ENCODE measurements around the gene TMEM158.

The TMEM158 gene

DNA sequence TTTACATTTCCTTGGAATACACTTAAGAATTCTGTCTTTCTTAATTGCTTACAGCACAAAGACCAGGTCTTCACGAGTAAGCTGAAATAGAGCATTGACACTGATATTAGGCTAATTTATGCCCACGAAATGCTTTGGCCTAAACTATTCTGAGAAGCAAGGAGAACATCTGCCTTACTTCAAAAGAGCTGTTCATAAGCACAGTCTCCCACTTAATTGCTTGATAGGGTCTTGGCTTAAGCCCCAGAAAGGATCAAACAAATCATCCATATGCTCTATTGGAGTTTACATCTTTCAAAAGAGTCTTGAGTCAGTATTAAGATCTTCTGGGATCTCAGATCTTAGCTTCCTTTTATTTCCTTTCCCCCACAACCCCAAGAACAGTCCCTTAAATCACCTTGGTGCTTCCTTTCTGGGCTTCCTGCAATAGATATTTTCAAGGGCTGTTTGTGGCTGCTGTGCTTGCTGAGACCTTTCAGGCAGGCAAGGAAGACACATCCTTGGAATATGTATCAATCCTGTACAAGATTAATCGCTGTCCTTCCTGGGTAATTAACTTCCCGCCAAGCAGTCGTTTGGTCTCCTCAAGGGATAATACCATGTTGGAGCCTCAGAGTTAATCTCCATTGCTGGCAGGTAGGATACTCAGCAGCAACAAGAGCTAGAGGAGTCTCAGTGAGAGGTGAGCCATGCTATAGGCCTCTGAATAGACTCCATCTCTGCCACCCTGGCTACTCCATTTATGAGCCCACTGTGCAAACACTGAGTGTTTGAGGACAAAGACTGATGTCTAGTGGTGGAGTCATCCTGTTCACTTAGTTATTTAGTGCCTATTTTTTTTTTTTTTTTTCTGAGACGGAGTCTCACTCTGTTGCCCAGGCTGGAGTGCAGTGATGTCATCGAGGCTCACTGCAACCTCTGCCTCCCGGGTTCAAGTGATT, 37.1 kb downstream of the TMEM158 start:
- Histone ChIP-seq H3K27me3 (ENCODE audit: control insufficient read depth, insufficient read depth, low read length) (no peaks in the 10 kb centered on the region), H3K36me3 (ENCODE audit: control insufficient read depth, insufficient read depth, low read length) (no peaks in the 10 kb centered on the region), H3K9ac (ENCODE audit: low read length) (no peak overlapping the region), H3K4me3 (ENCODE audit: low read length) (no peak overlapping the region), H3K4me1 (ENCODE audit: control insufficient read depth, insufficient read depth, low read length) (peaks cover 6% of the 10 kb centered on the region), H3K27ac (ENCODE audit: low read depth, low read length) (no peak overlapping the region)

- Histone ChIP-seq H3K36me3 (ENCODE audit: control insufficient read depth, insufficient read depth, low read length) (no peaks in the 10 kb centered on the region), H3K4me1 (ENCODE audit: control insufficient read depth, insufficient read depth, low read length) (peaks cover 8% of the 10 kb centered on the region), H3K9ac (ENCODE audit: low read length) (no peak overlapping the region), H3K4me3 (ENCODE audit: low read length) (no peak overlapping the region), H3K27ac (ENCODE audit: low read depth, low read length) (no peak overlapping the region), H3K27me3 (ENCODE audit: control insufficient read depth, insufficient read depth, low read length) (no peaks in the 10 kb centered on the region)
These were observed 38.4 kb downstream of the TMEM158 start for GRCh38 chr3:45187694-45188141.

GRCh38 chr3:45186871-45187270, 39.2 kb downstream of the TMEM158 start:
- H3K4me1 ChIP-seq (ENCODE audit: control insufficient read depth, insufficient read depth, low read length): peaks cover 9% of the 10 kb centered on the region
- H3K9ac ChIP-seq (ENCODE audit: low read length): no peak overlapping the region
- no peak overlapping the region for H3K4me3 ChIP-seq (ENCODE audit: low read length)
- H3K36me3 ChIP-seq (ENCODE audit: control insufficient read depth, insufficient read depth, low read length): no peaks in the 10 kb centered on the region
- H3K27me3 ChIP-seq (ENCODE audit: control insufficient read depth, insufficient read depth, low read length): no peaks in the 10 kb centered on the region
- no peak overlapping the region for H3K27ac ChIP-seq (ENCODE audit: low read depth, low read length)

DNA sequence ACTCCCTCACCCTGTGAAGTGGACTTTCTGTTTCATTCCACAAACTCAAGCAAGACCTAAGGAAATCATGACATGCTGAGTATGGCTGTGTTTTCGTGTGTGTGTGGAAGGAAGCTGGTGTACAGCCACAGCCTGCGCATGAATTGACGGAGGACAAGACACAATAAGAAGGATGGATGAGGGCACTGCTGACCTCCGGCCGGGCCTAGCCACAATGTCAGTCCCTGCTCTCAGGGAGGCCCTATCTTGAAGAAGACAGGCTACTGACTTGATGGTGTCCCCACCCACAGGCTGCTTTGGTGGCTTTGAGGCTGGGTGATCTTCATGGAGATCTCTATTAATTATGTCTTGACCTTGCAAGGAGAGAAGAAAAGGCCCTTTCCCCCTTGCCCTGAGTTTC, 40.6 kb downstream of the TMEM158 start:
- Histone ChIP-seq H3K36me3 (ENCODE audit: control insufficient read depth, insufficient read depth, low read length) (no peaks in the 10 kb centered on the region), H3K27ac (ENCODE audit: low read depth, low read length) (no peak overlapping the region), H3K4me1 (ENCODE audit: control insufficient read depth, insufficient read depth, low read length) (peaks cover 9% of the 10 kb centered on the region), H3K27me3 (ENCODE audit: control insufficient read depth, insufficient read depth, low read length) (no peaks in the 10 kb centered on the region), H3K9ac (ENCODE audit: low read length) (no peak overlapping the region), H3K4me3 (ENCODE audit: low read length) (no peak overlapping the region)

- H3K4me1 ChIP-seq (ENCODE audit: control insufficient read depth, insufficient read depth, low read length): peaks cover 9% of the 10 kb centered on the region
- H3K9ac ChIP-seq (ENCODE audit: low read length): no peak overlapping the region
- H3K36me3 ChIP-seq (ENCODE audit: control insufficient read depth, insufficient read depth, low read length): no peaks in the 10 kb centered on the region
- H3K27me3 ChIP-seq (ENCODE audit: control insufficient read depth, insufficient read depth, low read length): no peaks in the 10 kb centered on the region
- H3K27ac ChIP-seq (ENCODE audit: low read depth, low read length): no peak overlapping the region
- no peak overlapping the region for H3K4me3 ChIP-seq (ENCODE audit: low read length)
These were observed 41.0 kb downstream of the TMEM158 start for GRCh38 chr3:45185052-45185451.

DNA sequence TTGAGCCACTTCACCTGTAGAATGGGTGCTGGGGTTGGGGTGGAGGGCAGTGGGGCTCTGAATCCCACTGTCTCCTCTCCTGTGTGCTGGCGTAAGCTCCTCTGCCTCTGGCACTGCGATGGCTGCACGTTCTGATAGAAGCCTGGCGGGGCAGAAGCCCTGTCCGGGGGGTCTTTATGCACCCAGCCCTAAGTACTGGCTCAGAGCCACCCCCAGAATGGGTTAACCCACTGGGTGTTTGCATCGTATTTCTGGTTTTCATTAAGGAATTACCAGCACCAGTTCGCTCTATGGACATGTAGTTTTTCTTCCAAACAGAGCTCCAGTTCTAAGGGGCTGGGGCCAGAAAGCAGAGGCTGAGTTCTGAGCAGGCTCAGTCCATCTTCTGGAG, 42.2 kb downstream of the TMEM158 start:
- H3K27ac ChIP-seq (ENCODE audit: low read depth, low read length): no peak overlapping the region

GRCh38 chr3:45182915-45183871, 42.9 kb downstream of the TMEM158 start:
- Histone ChIP-seq H3K27me3 (ENCODE audit: control insufficient read depth, insufficient read depth, low read length) (no peaks in the 10 kb centered on the region), H3K9ac (ENCODE audit: low read length) (no peak overlapping the region), H3K4me1 (ENCODE audit: control insufficient read depth, insufficient read depth, low read length) (peaks cover 2% of the 10 kb centered on the region), H3K27ac (ENCODE audit: low read depth, low read length) (peak overlapping the region; percentile 30), H3K36me3 (ENCODE audit: control insufficient read depth, insufficient read depth, low read length) (no peaks in the 10 kb centered on the region), H3K4me3 (ENCODE audit: low read length) (no peak overlapping the region)

More for the DNA sequence above, 42.2 kb downstream of the TMEM158 start:
- no peaks in the 10 kb centered on the region for H3K36me3 ChIP-seq (ENCODE audit: control insufficient read depth, insufficient read depth, low read length)
- no peaks in the 10 kb centered on the region for H3K27me3 ChIP-seq (ENCODE audit: control insufficient read depth, insufficient read depth, low read length)
- peaks cover 3% of the 10 kb centered on the region for H3K4me1 ChIP-seq (ENCODE audit: control insufficient read depth, insufficient read depth, low read length)
- no peak overlapping the region for H3K9ac ChIP-seq (ENCODE audit: low read length)
- no peak overlapping the region for H3K4me3 ChIP-seq (ENCODE audit: low read length)

DNA sequence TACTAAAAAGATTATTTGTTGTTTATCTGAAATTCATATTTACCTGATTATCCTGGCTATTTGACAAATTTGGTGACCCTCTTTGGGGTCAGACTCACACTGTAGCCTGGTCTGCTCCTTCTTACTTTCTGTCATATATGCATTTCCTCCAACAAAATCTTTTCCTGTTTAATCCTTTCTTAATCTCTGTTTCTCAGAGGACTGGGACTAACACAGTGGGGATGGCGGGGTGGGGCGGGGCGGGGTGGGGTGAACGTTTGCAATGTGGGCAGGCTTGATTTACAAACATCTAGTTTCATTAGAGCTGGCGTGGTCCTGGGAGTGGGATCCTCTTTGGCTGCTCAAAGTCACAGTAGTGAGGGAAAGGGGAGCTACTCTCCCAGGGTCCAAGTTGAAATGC, 44.6 kb downstream of the TMEM158 start:
- Histone ChIP-seq H3K27ac (ENCODE audit: low read depth, low read length) (no peak overlapping the region), H3K4me1 (ENCODE audit: control insufficient read depth, insufficient read depth, low read length) (peaks cover 6% of the 10 kb centered on the region)

DNA sequence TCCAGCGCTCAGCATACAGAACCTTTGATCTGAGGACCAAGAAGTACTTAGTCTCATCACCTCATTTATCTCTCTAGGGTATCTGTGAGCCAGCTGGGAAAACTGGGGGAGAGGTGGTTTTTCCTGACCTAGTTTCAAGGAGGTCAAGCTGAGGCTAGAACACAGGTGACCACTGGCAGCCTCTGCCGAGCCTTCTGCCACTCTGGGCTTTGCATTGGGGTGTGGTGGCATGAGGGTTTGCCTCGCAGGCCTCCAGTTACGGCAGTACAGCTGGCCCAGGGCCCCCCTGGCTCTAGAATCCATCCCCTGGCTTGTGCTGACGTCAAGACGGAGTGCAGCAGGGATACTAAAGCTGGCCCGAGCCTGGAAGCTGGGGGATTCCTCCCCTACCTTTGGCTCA, 45.2 kb downstream of the TMEM158 start:
- H3K9ac ChIP-seq (ENCODE audit: low read length): no peak overlapping the region
- no peaks in the 10 kb centered on the region for H3K27me3 ChIP-seq (ENCODE audit: control insufficient read depth, insufficient read depth, low read length)
- H3K27ac ChIP-seq (ENCODE audit: low read depth, low read length): no peak overlapping the region
- H3K4me1 ChIP-seq (ENCODE audit: control insufficient read depth, insufficient read depth, low read length): peaks cover 6% of the 10 kb centered on the region
- H3K36me3 ChIP-seq (ENCODE audit: control insufficient read depth, insufficient read depth, low read length): no peaks in the 10 kb centered on the region
- H3K4me3 ChIP-seq (ENCODE audit: low read length): no peak overlapping the region

More for the DNA sequence above, 44.6 kb downstream of the TMEM158 start:
- Histone ChIP-seq H3K4me3 (ENCODE audit: low read length) (no peak overlapping the region), H3K36me3 (ENCODE audit: control insufficient read depth, insufficient read depth, low read length) (no peaks in the 10 kb centered on the region), H3K27me3 (ENCODE audit: control insufficient read depth, insufficient read depth, low read length) (no peaks in the 10 kb centered on the region), H3K9ac (ENCODE audit: low read length) (no peak overlapping the region)

GRCh38 chr3:45180051-45180450, 46.0 kb downstream of the TMEM158 start:
- H3K4me3 ChIP-seq (ENCODE audit: low read length): no peak overlapping the region
- H3K4me1 ChIP-seq (ENCODE audit: control insufficient read depth, insufficient read depth, low read length): peaks cover 6% of the 10 kb centered on the region
- no peak overlapping the region for H3K9ac ChIP-seq (ENCODE audit: low read length)

DNA sequence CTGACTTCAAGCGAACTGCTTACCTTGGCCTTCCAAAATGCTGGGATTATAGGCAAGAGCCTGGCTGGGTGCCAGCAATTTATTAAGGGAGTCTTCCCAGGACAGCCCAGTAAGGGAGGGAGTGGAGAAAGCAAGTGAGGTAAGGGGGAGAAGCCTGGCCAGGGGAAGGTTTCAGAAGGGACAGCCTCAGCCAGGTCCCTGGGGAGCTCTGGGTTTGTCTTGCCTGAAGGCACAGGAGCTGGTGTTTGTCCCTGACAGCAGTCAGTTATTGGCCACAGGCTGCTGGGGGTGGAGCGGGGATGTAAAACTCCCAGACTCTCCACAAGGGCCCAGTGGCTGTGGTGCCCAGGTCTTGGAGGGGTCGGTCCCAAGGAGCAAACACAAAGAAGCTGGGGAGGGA, 46.9 kb downstream of the TMEM158 start:
- Histone ChIP-seq H3K27ac (ENCODE audit: low read depth, low read length) (no peak overlapping the region), H3K36me3 (ENCODE audit: control insufficient read depth, insufficient read depth, low read length) (no peaks in the 10 kb centered on the region), H3K27me3 (ENCODE audit: control insufficient read depth, insufficient read depth, low read length) (no peaks in the 10 kb centered on the region), H3K4me1 (ENCODE audit: control insufficient read depth, insufficient read depth, low read length) (peaks cover 6% of the 10 kb centered on the region), H3K9ac (ENCODE audit: low read length) (no peak overlapping the region), H3K4me3 (ENCODE audit: low read length) (no peak overlapping the region)

More at GRCh38 chr3:45180051-45180450, 46.0 kb downstream of the TMEM158 start:
- no peaks in the 10 kb centered on the region for H3K36me3 ChIP-seq (ENCODE audit: control insufficient read depth, insufficient read depth, low read length)
- H3K27ac ChIP-seq (ENCODE audit: low read depth, low read length): no peak overlapping the region
- H3K27me3 ChIP-seq (ENCODE audit: control insufficient read depth, insufficient read depth, low read length): no peaks in the 10 kb centered on the region
